Heart left ventricle (tissue), 16 donors: ENCODE data around the gene IFI27. TPM values are rescaled to one million over a fixed set of nuclear protein-coding genes. Genes with fewer than 3 reads are reported as not detected.

Experiments used
- ATAC-seq, 4 donors: fragments of 200-7000 bp; cut with Tn5 transposase; one replicate each; pipeline ENCODE4 v1.9.1; 2020 to 2022; ENCODE audit warnings: moderate library complexity in 4 of 4, mild to moderate bottlenecking in 3 of 4, moderate number of reproducible peaks in 1 of 4
- DNase-seq, 5 donors: peaks; one replicate each; pipeline ENCODE4 v3.0.0-alpha.2; 2020
- H3K27ac ChIP-seq, 12 donors: fragments of 200-600 bp; sonication (generic) in 4 of 12; one replicate each; pipeline versions ENCODE4 v1.5.0 to v1.8.0; 2016 to 2022; ENCODE audit warnings: mild to moderate bottlenecking in 2 of 12
- H3K27me3 ChIP-seq, 9 donors: fragments of 200-600 bp; sonication (generic) in 2 of 9; one replicate each; pipeline versions ENCODE4 v1.5.1 to v1.8.0; 2016 to 2022; ENCODE audit warnings: mild to moderate bottlenecking in 3 of 9
- H3K36me3 ChIP-seq, 9 donors: fragments of 200-600 bp; sonication (generic) in 2 of 9; one replicate each; pipeline versions ENCODE4 v1.5.0 to v1.8.0; 2018 to 2022; ENCODE audit warnings: mild to moderate bottlenecking in 2 of 9
- H3K4me1 ChIP-seq, 12 donors: fragments of 200-600 bp; sonication (generic) in 4 of 12; one replicate each; pipeline versions ENCODE4 v1.5.0 to v1.8.0; 2016 to 2022; ENCODE audit warnings: mild to moderate bottlenecking in 3 of 12
- H3K4me3 ChIP-seq, 12 donors: fragments of 200-600 bp; sonication (generic) in 4 of 12; one replicate each; pipeline versions ENCODE4 v1.5.0 to v1.8.0; 2017 to 2022; ENCODE audit warnings: mild to moderate bottlenecking in 9 of 12, moderate library complexity in 4 of 12
- H3K9me3 ChIP-seq, 12 donors: fragments of 200-600 bp; sonication (generic) in 4 of 12; one replicate each; pipeline versions ENCODE4 v1.5.0 to v1.8.0; 2016 to 2022; ENCODE audit warnings: mild to moderate bottlenecking in 1 of 12
- CTCF ChIP-seq, 12 donors: fragments of 200-600 bp; sonication (generic) in 4 of 12; IDR thresholded peaks; one replicate each; pipeline versions ENCODE4 v1.5.0 to v1.8.0; 2018 to 2022; ENCODE audit warnings: antibody characterized with exemption in 12 of 12, mild to moderate bottlenecking in 5 of 12
- POLR2A ChIP-seq, 2 donors: fragments of 450-650 bp; IDR thresholded peaks; one replicate each; pipeline ENCODE4 v1.6.1; 2017; ENCODE audit warnings: antibody characterized with exemption in 2 of 2, mild to moderate bottlenecking in 2 of 2, moderate library complexity in 2 of 2
- WGBS, 4 donors: extraction: QIAGEN DNeasy Blood & Tissue Kit in 2 of 4; methylation state at CpG; one replicate each; pipeline versions ENCODE4 v1.1.5 to v1.1.7; 2013 to 2018; 5-methylcytosine and 5-hydroxymethylcytosine counted together
- intact Hi-C, 10 donors: fragments of 100-400 bp; cut with DNase I; formaldehyde crosslinking; loops; one replicate each; pipeline versions ENCODE4 v1.11.1 to v1.14.2; 2022
- polyA plus RNA-seq, 2 donors: library from polyadenylated mRNA; stranded (reverse); fragments of 200-250 nt; gene quantifications; one replicate each; pipeline ENCODE4 v1.2.3, GENCODE V29; 2013
- total RNA-seq, 9 donors: library from RNA; depleted of rRNA in 2 of 9; stranded (reverse); fragments of >200 nt in 2 of 9; fragmentation: NEBNext Ultra II Directional in 3 of 9; extraction: Animal tissue kit (Norgen Biotek cat#: 25700) in 3 of 9; gene quantifications; one replicate each; pipeline versions ENCODE4 v1.1.0 to v1.2.4, GENCODE V29; 2016 to 2023
- donor health status: ischemic (EF 13 %, LVEDD 7.1; RV severe dilation, severe dysfunction).
- donor health status: healthy with polysubstance abuse.
- donor health status: DM: no; HTN: yes; CAD: no.
- donor health status: DM: no; HTN: no; CAD: no.
- donor health status: ischemic (EF 25% LVEDD 6.9; RV normal size, moderate dysfunction).
- donor health status: ischemic (EF 25% LVEDD 5.7; RV mildly dilated, moderate dysfunction).
- donor health status: healthy.
- donor health status: DM: yes; HTN: yes; CAD: no.
- donor health status: ischemic (EF 35%, LVEDD 5.7; RV mildly dilated, moderate dysfunction).
- donor health status: nonischemic (EF 11% LVEDD 7.7; RV severe dilation, severe dysfunction).
- donor health status: DM: yes; HTN: yes; CAD: no.
- donor health status: PGD.
- donor health status: ischemic (EF 29% LVEDD 5.4; RV normal size, mild dysfunction).
- donor health status: nonischemic (EF 23%, LVEDD 6.1; RV moderate dilation, normal function).

Gene IFI27
- total and polyA plus RNA-seq, 11 donors: 135 to 469 (median 262) TPM

DNA sequence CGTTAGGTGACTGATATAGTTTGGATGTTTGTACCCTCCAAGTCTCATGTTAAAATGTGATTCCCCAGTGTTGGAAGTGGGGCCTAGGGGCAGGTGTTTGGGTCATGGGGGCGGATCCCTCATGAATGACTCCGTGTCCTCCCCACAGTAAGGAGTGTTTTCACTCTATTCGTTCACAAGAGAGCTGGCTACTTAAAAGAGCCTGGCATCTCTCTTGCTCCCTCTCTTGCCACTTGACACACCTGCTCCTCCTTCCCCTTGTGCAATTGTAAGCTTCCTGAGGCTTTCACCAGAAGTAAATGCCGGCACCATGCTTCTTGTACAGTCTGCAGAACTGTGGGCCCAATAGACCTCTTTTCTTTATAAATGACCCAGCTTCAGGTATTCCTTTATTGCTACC is 16.3 kb downstream of the IFI27 start:
- intact Hi-C loops: loop anchor here in 1 of 10 donors (5.0 kb wide), 1 partner anchor 44 kb away; the partner anchor contains the start of genes DDX24 and IFI27L1

GRCh38 chr14:94127330-94127729 is 16.8 kb downstream of the IFI27 start:
- Histone ChIP-seq H3K9me3 (no peaks in the 10 kb centered on the region), H3K27ac (no peak overlapping the region), H3K27me3 (no peaks in the 10 kb centered on the region), H3K4me3 (no peak overlapping the region), H3K4me1 (peaks cover 0 to 18% (median 8%) of the 10 kb centered on the region in 12 donors), H3K36me3 (peaks cover 0 to 12% (median 0%) of the 10 kb centered on the region in 9 donors)
- 90 to 94% (median 91%) methylated on average over 6 of the region's 6 CpGs for WGBS, 4 donors
- DNase-seq: no peak
- no peak for ATAC-seq
- TF ChIP-seq POLR2A (IDR thresholded peaks at IDR 0.05) (no peak), CTCF (IDR thresholded peaks at IDR 0.05) (no peak)
- intact Hi-C loops: loop anchor here in 1 of 10 donors (5.0 kb wide), 1 partner anchor 45 kb away; the partner anchor contains the start of genes DDX24 and IFI27L1

More for the DNA sequence above, 16.3 kb downstream of the IFI27 start:
- no peak overlapping the region for H3K4me3 ChIP-seq
- no peak for TF ChIP-seq POLR2A (IDR thresholded peaks at IDR 0.05)
- no peak for TF ChIP-seq CTCF (IDR thresholded peaks at IDR 0.05)
- no peak for ATAC-seq
- H3K27me3 ChIP-seq: no peaks in the 10 kb centered on the region
- no peak for DNase-seq
- peaks cover 0 to 12% (median 0%) of the 10 kb centered on the region in 9 donors for H3K36me3 ChIP-seq
- no peak overlapping the region for H3K27ac ChIP-seq
- 81 to 94% (median 87%) methylated on average over 5 of the region's 5 CpGs for WGBS, 4 donors
- H3K9me3 ChIP-seq: no peaks in the 10 kb centered on the region
- peaks cover 0 to 18% (median 8%) of the 10 kb centered on the region in 12 donors for H3K4me1 ChIP-seq

DNA sequence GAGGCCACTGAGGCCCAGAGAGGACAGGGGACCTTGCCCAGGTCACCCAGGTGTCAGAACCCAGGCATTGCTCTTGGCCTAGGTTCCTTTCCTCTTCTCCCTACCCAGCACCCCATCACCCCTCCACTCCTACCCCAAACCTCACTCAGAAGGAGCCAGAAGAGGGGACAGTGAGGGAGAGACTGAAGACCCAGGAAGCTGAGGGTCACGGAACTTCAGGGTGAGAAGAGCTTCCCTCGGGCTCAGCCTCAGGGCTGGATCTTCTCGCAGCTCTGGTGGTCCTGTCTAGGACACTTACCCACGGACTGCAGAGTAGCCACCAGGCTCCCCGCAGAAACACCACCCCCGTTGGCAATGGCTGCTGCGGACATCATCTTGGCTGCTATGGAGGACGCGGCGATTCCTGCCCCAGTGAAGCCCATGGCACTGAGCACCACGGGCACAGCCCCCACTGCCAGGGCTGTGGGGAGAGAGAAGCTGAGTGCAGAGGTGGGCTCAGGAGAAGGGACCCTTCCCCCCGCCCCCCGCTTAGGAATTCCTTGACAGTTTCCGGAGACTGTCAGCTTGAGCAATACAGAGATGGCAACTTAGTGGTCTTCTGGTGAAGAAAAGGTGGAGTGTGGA is 17.8 kb downstream of the IFI27 start:
- Histone ChIP-seq H3K4me3 (peak overlapping the region in 3 of 12 donors; percentile 58 to 63 (median 63)), H3K36me3 (peaks cover 0 to 12% (median 0%) of the 10 kb centered on the region in 9 donors), H3K9me3 (no peaks in the 10 kb centered on the region), H3K27ac (peak overlapping the region in 4 of 12 donors; percentile 68 to 88 (median 80)), H3K27me3 (no peaks in the 10 kb centered on the region), H3K4me1 (peaks cover 0 to 18% (median 8%) of the 10 kb centered on the region in 12 donors)
- intact Hi-C loops: loop anchor here in 3 of 10 donors (2.0 to 5.0 kb wide), 3 partner anchors 46 to 52 kb away; partner anchors contain the start of genes DDX24 (in 2 of the 3) and IFI27L1 (in 2 of the 3)
- TF ChIP-seq CTCF (IDR thresholded peaks at IDR 0.05): no peak
- no peak for TF ChIP-seq POLR2A (IDR thresholded peaks at IDR 0.05)
- 85 to 92% (median 89%) methylated on average over 7 to 14 of the region's 14 CpGs for WGBS, 4 donors
- ATAC-seq (no peak), DNase-seq (no peak)

DNA sequence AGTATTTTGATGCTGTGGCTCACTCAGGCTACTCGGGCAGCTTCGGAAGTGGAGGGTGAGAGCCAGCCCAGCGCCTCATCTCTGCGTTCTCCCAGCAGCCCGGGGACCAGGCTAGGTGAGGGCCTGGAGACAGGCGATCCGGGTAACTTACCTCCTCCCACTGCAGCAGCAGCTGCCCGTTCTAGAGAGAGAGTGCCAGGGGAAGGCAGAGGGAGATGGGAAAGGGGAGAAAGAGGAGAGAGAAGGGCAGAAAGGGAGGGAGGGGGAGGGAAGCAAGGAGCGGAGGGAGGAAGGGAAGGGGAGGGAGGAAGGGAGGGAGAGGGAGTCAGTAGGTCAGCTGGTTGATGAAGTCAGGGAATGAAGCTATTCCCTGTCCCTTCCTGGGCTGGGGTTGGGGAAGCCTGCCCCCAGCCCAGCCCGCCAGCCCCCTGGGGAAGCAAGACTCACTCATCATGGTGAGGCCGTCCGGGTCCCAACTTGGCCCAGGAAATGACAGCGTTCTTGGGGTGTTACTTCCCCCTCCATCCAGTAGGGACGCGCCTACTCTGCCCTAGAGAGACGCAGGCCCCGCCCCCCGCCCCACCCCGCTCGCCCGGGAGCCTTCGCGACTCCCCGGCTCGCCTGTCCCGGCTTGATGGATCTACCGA is 18.7 kb downstream of the IFI27 start, which contains the start of gene IFI27L2:
IFI27L2 (minus strand) TSS at position 494 of the 647 bp plus-strand sequence; CDS start at position 454, 40 bp downstream.
- Histone ChIP-seq H3K4me3 (peak within 1 kb of the TSS; percentile 3 to 73 (median 60)), H3K27me3 (no peaks in the 10 kb centered on the region), H3K4me1 (peaks cover 0 to 18% (median 8%) of the 10 kb centered on the region in 12 donors), H3K27ac (peak within 1 kb of the TSS; percentile 36 to 88 (median 78)), H3K9me3 (no peaks in the 10 kb centered on the region), H3K36me3 (peaks cover 0 to 12% (median 0%) of the 10 kb centered on the region in 9 donors)
- peak in 1 of 2 donors; percentile 42 for TF ChIP-seq POLR2A (IDR thresholded peaks at IDR 0.05)
- TF ChIP-seq CTCF (IDR thresholded peaks at IDR 0.05): peak in 11 of 12 donors; percentile 21 to 55 (median 33)
- DNase-seq: peak; percentile 83 to 87 (median 86)
- WGBS, 4 donors: 0 to 2% (median 2%) methylated on average over 19 to 27 of the region's 27 CpGs
- ATAC-seq: peak; percentile 88 to 97 (median 94)
- intact Hi-C loops: loop anchor here in 3 of 10 donors (2.0 to 5.0 kb wide), 3 partner anchors 47 to 52 kb away; partner anchors contain the start of genes DDX24 (in 2 of the 3) and IFI27L1 (in 2 of the 3)
